Measurements from ENCODE around the gene RALGAPA1.
A peak's percentile ranks its signal among the peaks of the same experiment; 100 is the strongest.
"Not testable (repeated sequence)": the region's sequence is repeated elsewhere in the genome, so short reads cannot be mapped to it uniquely, and the experiment has no call there.

RALGAPA1 gene

DNA sequence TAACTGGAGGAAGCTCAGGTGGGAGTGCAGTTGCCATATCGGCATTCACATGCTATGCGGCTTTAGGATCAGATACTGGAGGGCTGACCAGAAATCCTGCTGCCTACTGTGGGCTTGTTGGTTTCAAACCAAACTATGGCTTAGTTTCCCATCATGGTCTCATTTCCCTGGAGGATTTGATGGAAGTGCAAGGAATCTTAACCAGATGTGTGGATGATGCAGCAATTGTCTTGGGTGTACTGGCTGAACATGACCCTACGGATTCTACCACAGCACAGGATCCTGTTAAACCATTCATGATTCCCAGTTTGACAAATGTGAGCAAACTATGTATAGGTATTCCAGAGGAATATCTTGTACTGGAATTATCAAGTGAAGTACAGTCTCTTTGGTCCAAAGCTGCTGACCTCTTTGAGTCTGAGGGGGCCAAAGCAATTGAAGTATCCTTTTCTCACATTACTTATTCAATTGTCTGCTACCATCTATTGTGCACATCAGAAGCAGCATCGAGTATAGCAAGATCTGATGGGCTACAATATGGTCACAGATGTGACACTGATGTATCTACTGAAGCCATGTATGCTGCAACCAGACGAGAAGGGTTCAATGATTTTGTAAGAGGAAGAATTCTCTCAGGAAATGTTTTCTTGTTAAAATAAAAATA is 42.9 kb downstream of the RALGAPA1 start:
- no peak for DNase-seq

- DNase-seq, result no peak
Observed at GRCh38 chr14:35761922-35762321, 47.2 kb downstream of the RALGAPA1 start.

DNA sequence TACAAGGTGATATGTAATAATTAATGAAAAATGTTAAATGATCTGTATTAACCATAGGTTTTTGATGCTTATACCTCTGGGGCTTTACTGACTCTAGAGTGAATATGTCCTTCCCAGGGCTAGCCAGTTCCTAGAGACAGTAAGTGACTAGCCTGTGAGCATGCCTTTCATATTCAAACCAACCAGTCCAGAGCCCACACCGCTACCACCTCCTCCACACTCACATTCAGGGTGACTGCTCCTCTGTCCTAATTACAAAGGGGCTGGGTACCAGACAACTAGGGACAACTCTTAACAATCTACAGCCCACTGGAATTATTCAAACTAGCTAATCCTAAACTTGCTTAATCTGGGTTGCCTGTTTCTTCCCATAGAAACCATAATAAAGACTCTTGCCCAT is 49.0 kb downstream of the RALGAPA1 start:
- DNase-seq, result no peak

DNA sequence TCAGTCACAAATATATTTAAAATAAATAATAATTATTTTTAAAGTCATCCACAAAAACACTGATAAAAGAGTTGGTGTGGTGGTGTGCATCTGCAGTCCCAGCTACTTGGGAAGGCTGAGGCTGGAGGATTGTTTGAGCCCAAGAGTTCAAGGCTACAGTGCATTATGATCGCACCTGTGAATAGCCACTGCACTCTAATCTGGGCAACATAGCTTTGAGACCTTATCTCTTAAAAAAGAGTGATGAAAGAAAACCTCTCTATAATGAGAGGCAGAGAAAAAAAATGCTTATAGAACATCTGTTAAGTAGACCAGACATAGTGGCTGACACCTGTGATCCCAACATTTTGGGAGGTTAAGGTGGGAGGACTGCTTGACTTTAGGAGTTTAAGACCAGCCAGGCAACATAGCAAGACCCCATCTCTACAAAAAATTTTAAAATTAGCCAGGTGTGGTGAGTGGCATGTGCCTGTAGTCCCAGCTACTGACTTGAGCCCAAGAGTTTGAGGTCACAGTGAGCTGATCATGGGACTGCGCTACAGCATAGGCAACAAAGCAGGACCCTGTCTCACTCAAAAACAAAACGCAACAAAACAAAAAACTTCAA is 50.5 kb downstream of the RALGAPA1 start:
- no peak for DNase-seq

GRCh38 chr14:35754671-35755070 is 54.4 kb downstream of the RALGAPA1 start:
- DNase-seq, result no peak

- DNase-seq, result peak in 1 of 51 donors; percentile 0
Observed at GRCh38 chr14:35752380-35752779, 56.7 kb downstream of the RALGAPA1 start.

- peak in 1 of 51 donors; percentile 31 for DNase-seq
Observed at GRCh38 chr14:35750202-35750904, 58.7 kb downstream of the RALGAPA1 start.

DNA sequence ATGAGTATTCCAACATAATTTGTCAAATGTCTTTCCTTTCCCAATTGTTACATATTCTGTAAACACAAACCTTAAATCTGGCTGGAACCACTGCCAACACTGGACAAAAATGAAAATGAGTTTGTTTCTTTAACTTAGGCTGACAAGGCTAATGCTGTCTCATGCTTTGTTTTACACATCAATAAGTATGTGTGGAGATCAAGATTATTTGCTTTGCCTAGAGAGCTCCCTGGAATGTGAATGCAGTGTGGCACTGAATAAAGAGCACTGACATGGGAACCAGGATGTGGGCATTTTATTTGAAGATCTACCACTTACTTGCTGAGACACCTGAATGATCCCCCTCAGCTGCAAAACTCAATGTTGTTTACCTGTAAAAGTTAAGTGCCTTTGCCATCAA is 61.7 kb downstream of the RALGAPA1 start:
- DNase-seq, result peak in 1 of 51 donors; percentile 6

GRCh38 chr14:35742442-35742841 is 66.7 kb downstream of the RALGAPA1 start:
- DNase-seq, result no peak

- DNase-seq, result no peak
Observed at GRCh38 chr14:35742032-35742371, 67.1 kb downstream of the RALGAPA1 start.

DNA sequence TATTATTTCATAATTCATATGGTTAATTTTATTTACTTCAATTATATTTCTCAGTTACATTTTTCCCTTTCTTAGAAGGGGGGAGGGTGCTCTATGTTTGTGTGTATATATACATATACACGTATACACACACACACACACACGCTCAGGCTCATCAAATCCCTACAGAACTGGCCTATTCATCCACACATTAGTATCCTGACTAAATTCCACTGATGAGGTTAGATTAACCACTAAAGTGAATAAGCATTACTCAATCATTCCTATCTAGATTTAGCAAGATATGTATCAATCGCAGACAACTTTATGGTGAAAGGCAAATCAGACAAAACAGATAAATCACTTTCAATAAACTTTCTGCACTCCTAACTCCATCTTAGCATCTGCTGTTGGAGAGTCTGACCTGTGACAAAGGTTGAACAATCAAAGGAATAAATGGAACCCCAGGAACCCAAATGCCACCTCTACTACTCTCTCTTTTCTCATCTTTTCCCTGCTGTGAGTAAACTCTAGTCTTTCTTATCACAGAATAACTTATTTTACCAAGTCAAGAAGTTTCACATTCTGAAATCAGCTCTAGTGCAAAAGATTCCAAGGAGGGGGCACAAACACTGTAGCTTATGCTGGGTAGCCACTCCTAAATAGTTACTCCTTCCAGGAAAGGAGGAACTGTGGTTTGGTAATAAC is 67.6 kb downstream of the RALGAPA1 start:
- DNase-seq, result no peak

GRCh38 chr14:35740215-35740614 is 68.9 kb downstream of the RALGAPA1 start:
- DNase-seq, result no peak

DNA sequence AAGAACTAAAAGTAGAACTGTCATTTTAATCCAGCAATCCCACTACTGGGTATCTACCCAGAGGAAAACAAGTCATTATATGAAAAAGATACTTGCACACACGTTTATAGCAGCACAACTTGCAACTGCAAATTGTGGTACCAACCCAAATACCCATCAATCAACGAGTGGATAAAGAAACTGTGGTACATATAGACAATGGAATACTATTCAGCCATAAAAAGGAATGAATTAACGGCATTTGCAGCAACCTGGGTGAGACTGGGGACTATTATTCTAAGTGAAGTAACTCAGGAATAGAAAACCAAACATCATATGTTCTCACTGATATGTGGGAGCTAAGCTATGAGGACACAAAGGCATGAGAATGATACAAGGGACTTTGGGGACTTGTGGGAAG is 73.9 kb downstream of the RALGAPA1 start:
- DNase-seq, result not testable (repeated sequence)

DNA sequence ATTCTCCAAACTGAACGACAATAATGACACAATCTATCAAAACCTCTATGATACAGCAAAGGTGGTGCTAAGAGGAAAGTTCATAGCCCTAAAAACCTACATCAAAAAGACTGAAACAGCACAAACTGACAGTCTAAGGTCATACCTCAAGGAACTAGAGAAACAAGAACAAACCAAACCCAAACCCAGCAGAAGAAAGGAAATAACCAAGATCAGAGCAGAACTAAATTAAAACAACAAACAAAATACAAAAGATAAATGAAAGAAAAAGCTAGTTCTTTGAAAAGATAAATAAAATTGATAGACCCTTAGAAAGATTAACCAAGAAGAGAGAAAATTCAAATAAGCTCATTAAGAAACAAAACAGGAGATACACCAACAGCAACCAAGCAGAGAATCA is 75.6 kb downstream of the RALGAPA1 start:
- not testable (repeated sequence) for DNase-seq

DNA sequence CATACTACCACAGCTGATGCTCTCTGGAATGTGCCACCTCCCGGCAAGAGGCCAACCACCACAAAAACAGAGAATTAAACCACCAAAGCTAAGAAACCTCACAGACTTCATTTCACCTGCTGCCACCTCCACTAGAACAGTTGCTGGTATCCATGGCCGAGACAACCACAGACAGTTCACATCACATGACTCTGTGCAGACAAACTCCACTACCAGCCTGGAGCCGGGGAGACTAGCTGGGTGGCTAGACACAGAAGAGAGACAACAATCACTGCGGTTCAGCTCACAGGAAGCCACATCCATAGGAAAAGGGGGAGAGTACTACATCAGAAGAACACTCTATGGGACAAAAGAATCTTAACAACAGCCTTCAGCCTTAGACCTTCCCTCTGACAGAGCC is 78.2 kb downstream of the RALGAPA1 start:
- no peak for DNase-seq

DNA sequence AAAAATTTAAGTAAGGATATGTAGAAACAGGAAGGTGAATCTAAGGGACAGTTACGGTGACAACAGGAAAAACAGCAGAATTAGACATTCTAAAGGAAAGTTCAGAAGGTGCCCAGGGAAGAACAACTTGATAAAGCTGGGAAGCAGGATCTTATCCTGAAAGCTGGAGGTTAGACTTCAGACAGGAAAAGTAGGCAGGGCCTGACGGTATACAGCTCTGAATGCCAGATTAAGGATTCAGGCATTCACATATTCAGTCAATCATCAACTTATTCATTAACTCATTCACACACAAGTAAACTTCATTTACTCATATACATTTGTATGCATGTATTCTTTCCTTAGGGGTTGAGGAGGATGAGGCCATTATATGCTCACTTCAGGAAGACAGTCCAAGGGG is 81.3 kb downstream of the RALGAPA1 start:
- no peak for DNase-seq

- DNase-seq, result no peak
Observed at GRCh38 chr14:35725930-35726329, 83.2 kb downstream of the RALGAPA1 start.

- DNase-seq, result no peak
Observed at GRCh38 chr14:35715079-35715478, 94.0 kb downstream of the RALGAPA1 start.

- no peak for DNase-seq
Observed at GRCh38 chr14:35712466-35712865, 96.6 kb downstream of the RALGAPA1 start.

GRCh38 chr14:35708062-35708461 is 101.0 kb downstream of the RALGAPA1 start:
- DNase-seq, result no peak

- DNase-seq, result no peak
Observed at GRCh38 chr14:35705636-35706035, 103.5 kb downstream of the RALGAPA1 start.

DNA sequence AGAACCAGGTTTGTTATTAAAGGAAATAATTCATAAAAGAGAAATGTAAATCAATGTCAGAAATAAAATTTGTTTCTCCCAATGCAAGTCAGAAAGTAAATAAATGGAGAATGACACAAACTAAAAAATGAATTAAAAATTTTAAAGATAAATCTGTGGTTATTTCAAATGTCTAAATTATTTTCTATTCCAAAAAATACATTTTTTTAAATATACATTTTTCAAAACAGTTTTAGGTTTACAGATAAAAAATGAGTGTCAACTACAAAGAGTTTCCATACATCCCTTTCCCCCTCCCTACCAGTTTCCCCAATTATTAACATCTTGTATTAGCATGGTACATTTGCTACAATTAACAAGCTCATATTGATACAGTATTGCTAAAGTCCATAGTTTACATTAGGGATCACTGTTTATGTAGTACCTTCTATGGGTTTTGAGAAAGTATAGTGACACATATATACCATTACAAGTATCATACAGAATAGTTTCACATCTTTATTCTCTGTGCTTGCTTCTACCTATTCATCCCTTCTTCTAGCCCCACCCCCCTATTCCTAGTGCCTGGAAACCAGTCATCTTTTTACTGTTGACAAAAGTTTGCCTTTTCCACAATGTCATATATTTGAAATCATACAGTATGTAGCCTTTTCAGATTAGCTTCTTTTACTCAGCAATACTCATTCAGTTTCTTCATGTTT is 104.2 kb downstream of the RALGAPA1 start:
- DNase-seq, result no peak

All from hypothalamus (tissue), 51 donors.